ENCODE data around the gene RHBDL3. TPM values are rescaled to one million over a fixed set of nuclear protein-coding genes. Genes with fewer than 3 reads are reported as not detected.
"Not testable (repeated sequence)": the region's sequence is repeated elsewhere in the genome, so short reads cannot be mapped to it uniquely, and the experiment has no call there.

The RHBDL3 gene
- total RNA-seq, 2 experiments from 2014 or later: 0.15 TPM; not detected in 1

DNA sequence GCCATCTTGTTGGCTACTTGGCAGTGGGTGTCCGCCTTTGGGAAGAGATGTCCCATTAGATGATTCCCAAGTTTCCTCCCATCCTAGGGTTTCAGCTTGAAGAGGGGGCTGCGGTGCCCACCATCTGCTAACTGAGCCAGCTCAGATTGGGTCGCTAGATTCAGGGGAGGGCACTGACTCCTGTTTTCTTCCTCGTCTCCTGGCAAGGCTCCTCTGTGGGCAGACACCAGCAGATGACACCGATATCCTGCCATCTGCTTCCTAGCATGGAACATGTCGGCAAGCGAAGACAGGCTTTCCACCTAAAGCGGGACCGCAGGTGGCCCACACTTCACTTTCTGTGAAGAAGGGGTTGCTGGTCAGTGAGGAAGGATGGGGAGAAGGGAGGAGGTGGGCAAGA, 49.0 kb downstream of the RHBDL3 start:
- DNase-seq (ENCODE audit: low spot score): no peak
- Histone ChIP-seq H3K4me1 (ENCODE audit: insufficient read depth, low read length, poor library complexity, severe bottlenecking) (peaks cover 32% of the 10 kb centered on the region), H4K20me1 (ENCODE audit: insufficient read depth, low read length) (no peaks in the 10 kb centered on the region), H3K4me3 (ENCODE audit: low read depth, low read length, poor library complexity, severe bottlenecking) (no peak overlapping the region), H3K9me3 (ENCODE audit: low read length) (no peaks in the 10 kb centered on the region), H3K4me2 (ENCODE audit: low read length) (no peak overlapping the region), H3K36me3 (ENCODE audit: insufficient read depth, low read length) (no peaks in the 10 kb centered on the region), H2AFZ (ENCODE audit: low read length) (no peak overlapping the region), H3K79me2 (ENCODE audit: insufficient read depth, low read depth, low read length) (no peaks in the 10 kb centered on the region), H3K9me2 (ENCODE audit: insufficient read depth, low read length) (no peaks in the 10 kb centered on the region), H3K27ac (ENCODE audit: low read depth, low read length, poor library complexity, severe bottlenecking) (no peak overlapping the region)
- TF ChIP-seq EZH2phosphoT487 (IDR thresholded peaks at IDR 0.05; ENCODE audit: borderline replicate concordance, low read depth, low read length): no peak
- TF ChIP-seq, protein P1, sequence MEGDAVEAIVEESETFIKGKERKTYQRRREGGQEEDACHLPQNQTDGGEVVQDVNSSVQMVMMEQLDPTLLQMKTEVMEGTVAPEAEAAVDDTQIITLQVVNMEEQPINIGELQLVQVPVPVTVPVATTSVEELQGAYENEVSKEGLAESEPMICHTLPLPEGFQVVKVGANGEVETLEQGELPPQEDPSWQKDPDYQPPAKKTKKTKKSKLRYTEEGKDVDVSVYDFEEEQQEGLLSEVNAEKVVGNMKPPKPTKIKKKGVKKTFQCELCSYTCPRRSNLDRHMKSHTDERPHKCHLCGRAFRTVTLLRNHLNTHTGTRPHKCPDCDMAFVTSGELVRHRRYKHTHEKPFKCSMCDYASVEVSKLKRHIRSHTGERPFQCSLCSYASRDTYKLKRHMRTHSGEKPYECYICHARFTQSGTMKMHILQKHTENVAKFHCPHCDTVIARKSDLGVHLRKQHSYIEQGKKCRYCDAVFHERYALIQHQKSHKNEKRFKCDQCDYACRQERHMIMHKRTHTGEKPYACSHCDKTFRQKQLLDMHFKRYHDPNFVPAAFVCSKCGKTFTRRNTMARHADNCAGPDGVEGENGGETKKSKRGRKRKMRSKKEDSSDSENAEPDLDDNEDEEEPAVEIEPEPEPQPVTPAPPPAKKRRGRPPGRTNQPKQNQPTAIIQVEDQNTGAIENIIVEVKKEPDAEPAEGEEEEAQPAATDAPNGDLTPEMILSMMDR (conservative IDR thresholded peaks at IDR 0.05; ENCODE audit: low read length): no peak
- ChIA-PET CTCF (ENCODE audit: unreplicated experiment) (no interaction called here), POLR2A (interaction anchor here (0.6 kb wide), 1 partner anchor 96 kb away, joined by 3 read pairs; no protein-coding TSS in a partner anchor)
- no TSS peak for BruUV-seq (replicated peaks)
- intact Hi-C loops (cut with micrococcal nuclease; ENCODE audit: unreplicated experiment): no loop called here

DNA sequence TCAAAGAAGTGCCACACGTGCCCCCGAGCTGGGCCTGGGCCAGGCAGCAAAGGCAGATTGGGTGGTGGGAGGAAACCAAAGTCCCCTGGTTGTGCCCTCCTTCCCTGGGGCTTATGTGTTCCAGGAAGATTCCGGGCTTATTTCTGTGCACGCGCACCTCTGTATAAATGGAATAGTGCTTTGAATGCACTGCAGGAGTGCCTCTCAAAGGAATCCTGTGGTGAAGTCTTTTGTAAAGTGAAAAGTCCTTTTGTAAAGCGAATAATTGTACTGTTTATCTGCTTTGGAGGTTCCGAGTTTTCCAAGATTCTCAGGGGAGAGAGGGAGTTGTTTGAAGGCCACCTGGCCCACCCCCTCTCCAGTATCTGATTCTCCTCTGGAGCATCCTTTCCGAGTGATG, 49.5 kb downstream of the RHBDL3 start:
- no peak for DNase-seq (ENCODE audit: low spot score)
- Histone ChIP-seq H4K20me1 (ENCODE audit: insufficient read depth, low read length) (no peaks in the 10 kb centered on the region), H3K36me3 (ENCODE audit: insufficient read depth, low read length) (no peaks in the 10 kb centered on the region), H3K9me2 (ENCODE audit: insufficient read depth, low read length) (no peaks in the 10 kb centered on the region), H3K27ac (ENCODE audit: low read depth, low read length, poor library complexity, severe bottlenecking) (no peak overlapping the region), H2AFZ (ENCODE audit: low read length) (no peak overlapping the region), H3K79me2 (ENCODE audit: insufficient read depth, low read depth, low read length) (no peaks in the 10 kb centered on the region), H3K9me3 (ENCODE audit: low read length) (no peaks in the 10 kb centered on the region), H3K4me2 (ENCODE audit: low read length) (no peak overlapping the region), H3K4me3 (ENCODE audit: low read depth, low read length, poor library complexity, severe bottlenecking) (no peak overlapping the region), H3K4me1 (ENCODE audit: insufficient read depth, low read length, poor library complexity, severe bottlenecking) (peaks cover 29% of the 10 kb centered on the region)
- TF ChIP-seq, protein P1 (conservative IDR thresholded peaks at IDR 0.05; ENCODE audit: low read length): no peak
- no peak for TF ChIP-seq EZH2phosphoT487 (IDR thresholded peaks at IDR 0.05; ENCODE audit: borderline replicate concordance, low read depth, low read length)
- no TSS peak for BruUV-seq (replicated peaks)
- CTCF ChIA-PET (ENCODE audit: unreplicated experiment): no interaction called here
- POLR2A ChIA-PET: interaction anchor here (0.6 to 1.5 kb wide), 4 partner anchors 11 to 97 kb away, joined by 3 to 9 read pairs (median 4); no protein-coding TSS in a partner anchor
- intact Hi-C loops (cut with micrococcal nuclease; ENCODE audit: unreplicated experiment): no loop called here

DNA sequence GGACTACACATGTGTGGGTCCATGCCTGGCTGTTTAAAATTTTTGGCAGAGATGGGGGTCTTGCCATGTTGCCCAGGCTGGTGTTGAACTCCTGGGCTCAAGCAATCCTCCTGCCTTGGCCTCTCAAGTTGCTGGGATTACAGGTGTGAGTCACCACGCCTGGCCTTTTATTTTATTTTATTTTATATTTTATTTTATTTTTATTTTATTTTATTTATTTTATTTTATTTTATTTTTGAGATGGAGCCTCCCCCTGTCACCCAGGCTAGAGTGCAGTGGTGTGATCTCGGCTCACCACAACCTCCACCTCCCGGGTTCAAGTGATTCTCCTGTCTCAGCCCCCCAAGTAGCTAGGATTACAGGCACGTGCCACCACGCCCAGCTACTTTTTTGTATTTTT, 51.0 kb downstream of the RHBDL3 start:
- H3K4me3 ChIP-seq (ENCODE audit: low read depth, low read length, poor library complexity, severe bottlenecking); CTCF ChIA-PET (ENCODE audit: unreplicated experiment); DNase-seq (ENCODE audit: low spot score); H3K9me3 ChIP-seq (ENCODE audit: low read length); H3K79me2 ChIP-seq (ENCODE audit: insufficient read depth, low read depth, low read length); intact Hi-C loops (cut with micrococcal nuclease; ENCODE audit: unreplicated experiment); H3K27ac ChIP-seq (ENCODE audit: low read depth, low read length, poor library complexity, severe bottlenecking); H4K20me1 ChIP-seq (ENCODE audit: insufficient read depth, low read length); H3K9me2 ChIP-seq (ENCODE audit: insufficient read depth, low read length); BruUV-seq (replicated peaks); H3K36me3 ChIP-seq (ENCODE audit: insufficient read depth, low read length); H2AFZ ChIP-seq (ENCODE audit: low read length); H3K4me2 ChIP-seq (ENCODE audit: low read length): not testable (repeated sequence)
- peaks cover 17% of the 10 kb centered on the region for H3K4me1 ChIP-seq (ENCODE audit: insufficient read depth, low read length, poor library complexity, severe bottlenecking)
- POLR2A ChIA-PET: interaction anchor here (0.5 to 1.5 kb wide), 2 partner anchors 59 to 94 kb away, joined by 3 to 5 read pairs; no protein-coding TSS in a partner anchor

All from OCI-LY7 (cell line).